H9 (cell line): Measurements from ENCODE around the gene TRAF3. TPM values are rescaled to one million over a fixed set of nuclear protein-coding genes. Genes with fewer than 3 reads are reported as not detected.

Experiments used
- DNase-seq: peaks from one replicate; pipeline ENCODE4 v3.0.0-alpha.2; 2017
- H2AFZ ChIP-seq: one replicate; pipeline ENCODE4 v1.6.1; 2013; ENCODE audit warnings: mild to moderate bottlenecking, low read length, control low read depth, moderate library complexity
- H2AK5ac ChIP-seq: 2 replicates; pipeline ENCODE4 v1.6.1; 2013; ENCODE audit warnings: low read length, control low read depth, mixed read lengths; ENCODE audit not compliant: insufficient read length
- H2BK120ac ChIP-seq: one replicate; pipeline ENCODE4 v1.6.1; 2013; ENCODE audit warnings: low read depth, mild to moderate bottlenecking, low read length, control low read depth, inconsistent platforms; ENCODE audit not compliant: poor library complexity, severe bottlenecking
- H2BK12ac ChIP-seq: 2 replicates; pipeline ENCODE4 v1.6.1; 2013; ENCODE audit warnings: low read length, control low read depth, mixed read lengths, low read depth; ENCODE audit not compliant: insufficient read length
- H2BK15ac ChIP-seq: 2 replicates; pipeline ENCODE4 v1.6.1; 2013; ENCODE audit warnings: low read depth, low read length, control low read depth
- H2BK20ac ChIP-seq: one replicate; pipeline ENCODE4 v1.6.1; 2013; ENCODE audit warnings: low read depth, mild to moderate bottlenecking, low read length, control low read depth, inconsistent platforms; ENCODE audit not compliant: poor library complexity, severe bottlenecking
- H2BK5ac ChIP-seq: 2 replicates; pipeline ENCODE4 v1.6.1; 2013; ENCODE audit warnings: low read length, control low read depth, mixed read lengths; ENCODE audit not compliant: insufficient read length
- H3K14ac ChIP-seq: 2 replicates; pipeline ENCODE4 v1.6.1; 2013; ENCODE audit warnings: low read length, control low read depth; ENCODE audit not compliant: insufficient read depth
- H3K18ac ChIP-seq: 2 replicates; pipeline ENCODE4 v1.6.1; 2013; ENCODE audit warnings: low read depth, mild to moderate bottlenecking, mixed read lengths, low read length, control low read depth; ENCODE audit not compliant: insufficient read length
- H3K23ac ChIP-seq: 2 replicates; pipeline ENCODE4 v1.6.1; 2013; ENCODE audit warnings: low read length, control low read depth, mixed read lengths, low read depth; ENCODE audit not compliant: insufficient read length
- H3K23me2 ChIP-seq: 2 replicates; pipeline ENCODE4 v1.6.1; 2013; ENCODE audit warnings: low read depth, mild to moderate bottlenecking, mixed read lengths, low read length, control low read depth; ENCODE audit not compliant: insufficient read length, poor library complexity, severe bottlenecking
- H3K27ac ChIP-seq: 2 replicates; pipeline ENCODE4 v1.5.1; 2013; ENCODE audit warnings: low read length, control low read depth, mixed read lengths, low read depth; ENCODE audit not compliant: insufficient read length
- H3K27me3 ChIP-seq: 2 replicates; pipeline ENCODE4 v1.6.1; 2013; ENCODE audit warnings: low read length, control low read depth, inconsistent platforms; ENCODE audit not compliant: insufficient read depth
- H3K4ac ChIP-seq: 2 replicates; pipeline ENCODE4 v1.6.1; 2013; ENCODE audit warnings: low read depth, mild to moderate bottlenecking, control low read depth, inconsistent platforms, low read length, moderate library complexity
- H3K4me1 ChIP-seq: 2 replicates; pipeline ENCODE4 v1.6.1; 2013; ENCODE audit warnings: low read length, control low read depth, inconsistent platforms; ENCODE audit not compliant: insufficient read depth
- H3K4me2 ChIP-seq: 2 replicates; pipeline ENCODE4 v1.6.1; 2013; ENCODE audit warnings: low read length, control low read depth, mixed read lengths; ENCODE audit not compliant: insufficient read length, insufficient read depth
- H3K56ac ChIP-seq: 2 replicates; pipeline ENCODE4 v1.6.1; 2013; ENCODE audit warnings: low read depth, mild to moderate bottlenecking, mixed read lengths, low read length, control low read depth; ENCODE audit not compliant: insufficient read length
- H3K79me1 ChIP-seq: 2 replicates; pipeline ENCODE4 v1.6.1; 2013; ENCODE audit warnings: low read depth, mild to moderate bottlenecking, moderate library complexity, low read length, control low read depth, inconsistent platforms; ENCODE audit not compliant: insufficient read depth, poor library complexity, severe bottlenecking
- H3K79me2 ChIP-seq: 2 replicates; pipeline ENCODE4 v1.6.1; 2013; ENCODE audit warnings: low read length, control low read depth, inconsistent platforms; ENCODE audit not compliant: insufficient read depth
- H3K9ac ChIP-seq: 2 replicates; pipeline ENCODE4 v1.6.1; 2013; ENCODE audit warnings: low read length, control low read depth, mixed read lengths; ENCODE audit not compliant: insufficient read length; ENCODE audit errors: extremely low read depth
- H3K9me3 ChIP-seq: one replicate; pipeline ENCODE4 v1.6.1; 2013; ENCODE audit warnings: low read depth, low read length, inconsistent platforms; ENCODE audit not compliant: control insufficient read depth
- H3T11ph ChIP-seq: one replicate; pipeline ENCODE4 v1.6.1; 2013; ENCODE audit warnings: mild to moderate bottlenecking, low read length, control low read depth, inconsistent platforms
- H4K20me1 ChIP-seq: one replicate; pipeline ENCODE4 v1.6.1; 2013; ENCODE audit not compliant: control insufficient read depth, insufficient read length, insufficient read depth
- H4K5ac ChIP-seq: 2 replicates; pipeline ENCODE4 v1.6.1; 2013; ENCODE audit warnings: low read depth, mild to moderate bottlenecking, mixed read lengths, low read length, control low read depth; ENCODE audit not compliant: insufficient read length
- H4K8ac ChIP-seq: replicated peaks from 2 replicates; pipeline ENCODE4 v1.6.1; 2013; ENCODE audit warnings: low read length, control low read depth, mixed read lengths, low read depth; ENCODE audit not compliant: insufficient read length
- H4K91ac ChIP-seq: 2 replicates; pipeline ENCODE4 v1.6.1; 2013; ENCODE audit warnings: low read depth, mild to moderate bottlenecking, moderate library complexity, mixed read lengths, low read length, control low read depth; ENCODE audit not compliant: insufficient read length
- H3K27ac Mint-ChIP-seq, 3 experiments: 2 replicates in 2 of 3; 3 replicates in 1 of 3; pipeline ENCODE4 v1.8.0; 2020 to 2021; ENCODE audit warnings: mixed read lengths in 3 of 3, mild to moderate bottlenecking in 1 of 3, moderate library complexity in 1 of 3
- H3K27me3 Mint-ChIP-seq: 2 replicates; pipeline ENCODE4 v1.8.0; 2021; ENCODE audit warnings: low read depth, mild to moderate bottlenecking, moderate library complexity, mixed read lengths
- H3K36me3 Mint-ChIP-seq, 3 experiments: 2 replicates in 2 of 3; 3 replicates in 1 of 3; pipeline ENCODE4 v1.8.0; 2020 to 2021; ENCODE audit warnings: low read depth in 3 of 3, mixed read lengths in 3 of 3; ENCODE audit not compliant: insufficient read depth in 1 of 3
- H3K4me1 Mint-ChIP-seq, 2 experiments: 2 replicates each; pipeline ENCODE4 v1.8.0; 2020; ENCODE audit warnings: mixed read lengths in 2 of 2
- H3K4me3 Mint-ChIP-seq, 2 experiments: 2 replicates in 1 of 2; 3 replicates in 1 of 2; pipeline ENCODE4 v1.8.0; 2020 to 2021; ENCODE audit warnings: mild to moderate bottlenecking in 2 of 2, mixed read lengths in 2 of 2, moderate library complexity in 1 of 2
- H3K9me3 Mint-ChIP-seq, 2 experiments: 2 replicates in 1 of 2; 3 replicates in 1 of 2; pipeline ENCODE4 v1.8.0; 2020; ENCODE audit warnings: mild to moderate bottlenecking in 2 of 2, mixed read lengths in 2 of 2, moderate library complexity in 1 of 2
- WGBS: extraction: QIAGEN DNeasy Blood & Tissue Kit; methylation state at CpG from one replicate; pipeline ENCODE4 v1.1.7; 2013; ENCODE audit warnings: missing lambda C conversion rate, low lambda C conversion rate, mixed read lengths; ENCODE audit not compliant: insufficient read length; ENCODE audit errors: extremely low coverage; 5-methylcytosine and 5-hydroxymethylcytosine counted together
- total RNA-seq: library from RNA; stranded (reverse); gene quantifications from 2 replicates; pipeline ENCODE4 v1.2.1, GENCODE V29; 2021
- TF ChIP-seq, protein P1 (sequence below): fragments of 200-600 bp; sonication (generic); conservative IDR thresholded peaks from 3 replicates; pipeline ENCODE4 v1.8.0; 2021; ENCODE audit warnings: antibody characterized with exemption, mild to moderate bottlenecking

The TRAF3 gene
- total RNA-seq, 1 experiment from 2014 or later = 9.6 TPM

DNA sequence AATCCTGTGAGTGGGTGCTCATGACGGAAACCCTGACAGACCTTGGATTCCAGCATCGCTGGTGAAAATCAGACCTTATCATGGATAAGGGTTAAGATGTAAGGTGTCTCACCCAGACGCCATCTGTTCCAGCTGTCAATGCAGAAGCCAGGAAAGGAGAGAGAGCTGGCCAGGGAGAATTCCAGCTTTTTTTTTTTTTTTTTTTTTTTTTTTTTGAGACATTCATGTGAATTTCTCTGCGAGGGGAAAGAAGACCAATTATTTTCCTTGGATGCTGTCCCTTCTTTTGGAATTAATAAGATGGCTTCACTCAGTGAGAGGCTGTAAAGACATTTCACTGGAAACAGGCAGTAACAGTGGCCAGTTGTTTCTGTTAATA is 1.8 kb downstream of the TRAF3 start:
- H3K4me1 Mint-ChIP-seq = peaks cover 30 to 32% of the 10 kb centered on the region in 2 experiments
- no peak overlapping the region for H3K4ac ChIP-seq
- H3K23me2 ChIP-seq = peaks cover 11% of the 10 kb centered on the region
- H3K27me3 Mint-ChIP-seq = peaks cover 16% of the 10 kb centered on the region
- peaks cover 2% of the 10 kb centered on the region for H3K79me1 ChIP-seq
- H4K8ac ChIP-seq = no peak overlapping the region
- no peak overlapping the region for H3K14ac ChIP-seq
- DNase-seq = no peak
- H2AK5ac ChIP-seq = no peak overlapping the region
- no peak overlapping the region for H2BK5ac ChIP-seq
- no peak overlapping the region for H2BK12ac ChIP-seq
- H2BK120ac ChIP-seq = no peak overlapping the region
- H3T11ph ChIP-seq = no peak overlapping the region
- peak overlapping the region; percentile 63 to 78 for H3K4me3 Mint-ChIP-seq
- WGBS = no CpG with 5 or more reads among the region's 4 CpGs
- H3K27me3 ChIP-seq = peaks cover 5% of the 10 kb centered on the region; the same call in 1 of the 2 replicates
- no peaks in the 10 kb centered on the region; the same call in 1 of the 2 replicates for H3K79me2 ChIP-seq
- H4K5ac ChIP-seq = no peak overlapping the region
- peaks cover 5% of the 10 kb centered on the region; the same call in 1 of the 2 replicates for H3K4me1 ChIP-seq
- no peaks in the 10 kb centered on the region for H3K9me3 ChIP-seq
- no peak overlapping the region for H3K56ac ChIP-seq
- H3K23ac ChIP-seq = no peak overlapping the region
- H3K4me2 ChIP-seq = peak overlapping the region; percentile 90
- no peak overlapping the region for H3K27ac ChIP-seq
- H2AFZ ChIP-seq = no peak overlapping the region
- no peak overlapping the region for H3K27ac Mint-ChIP-seq
- H4K91ac ChIP-seq = no peak overlapping the region
- H2BK20ac ChIP-seq = no peak overlapping the region
- H3K18ac ChIP-seq = no peak overlapping the region
- no peak overlapping the region for H2BK15ac ChIP-seq
- H3K9ac ChIP-seq = no peak overlapping the region
- no peaks in the 10 kb centered on the region for H4K20me1 ChIP-seq
- no peaks in the 10 kb centered on the region for H3K36me3 Mint-ChIP-seq
- TF ChIP-seq, protein P1, sequence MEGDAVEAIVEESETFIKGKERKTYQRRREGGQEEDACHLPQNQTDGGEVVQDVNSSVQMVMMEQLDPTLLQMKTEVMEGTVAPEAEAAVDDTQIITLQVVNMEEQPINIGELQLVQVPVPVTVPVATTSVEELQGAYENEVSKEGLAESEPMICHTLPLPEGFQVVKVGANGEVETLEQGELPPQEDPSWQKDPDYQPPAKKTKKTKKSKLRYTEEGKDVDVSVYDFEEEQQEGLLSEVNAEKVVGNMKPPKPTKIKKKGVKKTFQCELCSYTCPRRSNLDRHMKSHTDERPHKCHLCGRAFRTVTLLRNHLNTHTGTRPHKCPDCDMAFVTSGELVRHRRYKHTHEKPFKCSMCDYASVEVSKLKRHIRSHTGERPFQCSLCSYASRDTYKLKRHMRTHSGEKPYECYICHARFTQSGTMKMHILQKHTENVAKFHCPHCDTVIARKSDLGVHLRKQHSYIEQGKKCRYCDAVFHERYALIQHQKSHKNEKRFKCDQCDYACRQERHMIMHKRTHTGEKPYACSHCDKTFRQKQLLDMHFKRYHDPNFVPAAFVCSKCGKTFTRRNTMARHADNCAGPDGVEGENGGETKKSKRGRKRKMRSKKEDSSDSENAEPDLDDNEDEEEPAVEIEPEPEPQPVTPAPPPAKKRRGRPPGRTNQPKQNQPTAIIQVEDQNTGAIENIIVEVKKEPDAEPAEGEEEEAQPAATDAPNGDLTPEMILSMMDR = no peak
- no peaks in the 10 kb centered on the region for H3K9me3 Mint-ChIP-seq
